Cardiac fibroblast (primary cell): ENCODE results near the gene TMCO4.

Experiments
- DNase-seq, 2 donors: peaks; one replicate each; pipeline versions ENCODE4 v3.0.0 to v3.0.0-alpha.2; 2010; ENCODE audit warnings: low read depth in 2 of 2
- H3K4me3 ChIP-seq, 2 donors: replicated peaks in 1 of 2; 1 replicate in 1 of 2; 2 replicates in 1 of 2; pipeline ENCODE4 v1.5.1; 2011; ENCODE audit warnings: low read depth in 2 of 2, low read length in 2 of 2, mild to moderate bottlenecking in 2 of 2, moderate library complexity in 1 of 2
- TF ChIP-seq, protein P1 (sequence below): IDR thresholded peaks from one replicate; pipeline ENCODE4 v1.5.1; 2011; ENCODE audit warnings: low read depth, mild to moderate bottlenecking, low read length, inconsistent platforms

Gene TMCO4

DNA sequence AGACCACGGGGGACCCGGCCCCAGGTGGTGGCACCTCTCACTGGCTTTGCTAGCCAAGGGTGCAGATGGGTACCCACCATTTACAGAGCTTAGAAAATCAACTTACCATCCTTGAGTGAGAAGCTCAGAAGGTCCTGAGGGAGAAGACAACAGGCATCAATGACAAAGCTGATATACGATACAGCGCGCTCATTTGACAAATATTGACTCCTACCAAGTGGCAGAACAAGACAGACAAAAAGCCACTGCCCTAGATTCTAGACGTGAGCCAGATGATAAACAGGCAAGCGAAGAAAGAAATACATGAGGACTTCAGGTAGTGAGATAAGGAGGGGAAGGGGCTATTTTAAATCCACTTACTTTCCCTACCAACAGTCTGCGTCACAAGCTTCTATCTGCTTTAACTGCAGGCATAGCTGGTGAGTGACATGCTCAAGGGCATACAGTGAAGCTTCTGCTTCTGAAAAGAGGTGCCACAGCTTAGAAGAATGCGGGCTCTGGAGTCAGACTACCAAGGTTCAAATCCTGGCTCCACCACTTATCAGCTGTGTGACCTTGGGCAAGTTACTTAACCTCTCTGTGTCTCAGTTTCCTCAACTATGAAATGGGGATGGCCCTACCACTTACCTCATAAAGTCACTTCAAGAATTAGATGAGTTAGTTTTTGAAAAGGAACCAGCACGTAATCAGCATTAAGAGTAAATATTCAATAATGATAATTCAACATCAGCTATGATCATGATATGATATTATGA, 29.1 kb downstream of the TMCO4 start:
- H3K4me3 ChIP-seq, result no peak overlapping the region
- no peak for DNase-seq
- TF ChIP-seq, protein P1, sequence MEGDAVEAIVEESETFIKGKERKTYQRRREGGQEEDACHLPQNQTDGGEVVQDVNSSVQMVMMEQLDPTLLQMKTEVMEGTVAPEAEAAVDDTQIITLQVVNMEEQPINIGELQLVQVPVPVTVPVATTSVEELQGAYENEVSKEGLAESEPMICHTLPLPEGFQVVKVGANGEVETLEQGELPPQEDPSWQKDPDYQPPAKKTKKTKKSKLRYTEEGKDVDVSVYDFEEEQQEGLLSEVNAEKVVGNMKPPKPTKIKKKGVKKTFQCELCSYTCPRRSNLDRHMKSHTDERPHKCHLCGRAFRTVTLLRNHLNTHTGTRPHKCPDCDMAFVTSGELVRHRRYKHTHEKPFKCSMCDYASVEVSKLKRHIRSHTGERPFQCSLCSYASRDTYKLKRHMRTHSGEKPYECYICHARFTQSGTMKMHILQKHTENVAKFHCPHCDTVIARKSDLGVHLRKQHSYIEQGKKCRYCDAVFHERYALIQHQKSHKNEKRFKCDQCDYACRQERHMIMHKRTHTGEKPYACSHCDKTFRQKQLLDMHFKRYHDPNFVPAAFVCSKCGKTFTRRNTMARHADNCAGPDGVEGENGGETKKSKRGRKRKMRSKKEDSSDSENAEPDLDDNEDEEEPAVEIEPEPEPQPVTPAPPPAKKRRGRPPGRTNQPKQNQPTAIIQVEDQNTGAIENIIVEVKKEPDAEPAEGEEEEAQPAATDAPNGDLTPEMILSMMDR, result no peak

DNA sequence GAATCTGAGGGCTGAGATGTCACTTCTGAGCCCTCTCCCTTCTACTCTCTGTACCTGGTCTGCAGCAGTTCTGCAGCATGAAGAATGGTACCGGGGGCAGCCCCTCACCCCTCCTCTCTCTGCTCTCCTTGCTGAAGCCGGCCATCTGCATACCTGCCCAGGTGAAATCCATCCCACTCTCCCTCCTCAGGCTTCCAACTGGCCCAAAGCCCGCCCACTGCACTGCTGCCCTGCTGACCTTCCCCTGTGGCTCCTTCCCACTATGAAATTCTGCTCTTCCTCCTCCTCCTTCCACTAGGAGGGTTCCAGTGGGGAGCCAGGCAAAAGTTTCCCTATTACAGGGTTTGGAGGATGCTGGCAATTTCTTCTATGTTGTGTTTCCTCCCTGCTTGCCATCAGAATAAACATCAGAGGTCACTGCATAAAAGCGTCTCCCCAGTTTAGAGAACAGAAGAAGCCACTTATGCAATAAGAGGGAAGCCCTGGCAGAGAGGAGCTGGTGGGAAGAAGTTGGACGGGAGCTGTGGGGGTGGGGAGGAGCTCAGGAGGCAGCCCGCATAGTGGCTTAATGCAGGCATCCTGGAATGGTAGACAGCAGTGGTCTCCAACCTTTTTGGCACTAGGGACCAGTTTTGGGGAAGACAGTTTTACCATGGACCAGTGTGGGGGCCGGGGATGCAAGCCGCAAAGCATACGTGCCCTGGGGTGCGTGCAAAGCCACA, 30.3 kb downstream of the TMCO4 start:
- TF ChIP-seq, protein P1, result no peak
- DNase-seq, result no peak
- no peak overlapping the region for H3K4me3 ChIP-seq

DNA sequence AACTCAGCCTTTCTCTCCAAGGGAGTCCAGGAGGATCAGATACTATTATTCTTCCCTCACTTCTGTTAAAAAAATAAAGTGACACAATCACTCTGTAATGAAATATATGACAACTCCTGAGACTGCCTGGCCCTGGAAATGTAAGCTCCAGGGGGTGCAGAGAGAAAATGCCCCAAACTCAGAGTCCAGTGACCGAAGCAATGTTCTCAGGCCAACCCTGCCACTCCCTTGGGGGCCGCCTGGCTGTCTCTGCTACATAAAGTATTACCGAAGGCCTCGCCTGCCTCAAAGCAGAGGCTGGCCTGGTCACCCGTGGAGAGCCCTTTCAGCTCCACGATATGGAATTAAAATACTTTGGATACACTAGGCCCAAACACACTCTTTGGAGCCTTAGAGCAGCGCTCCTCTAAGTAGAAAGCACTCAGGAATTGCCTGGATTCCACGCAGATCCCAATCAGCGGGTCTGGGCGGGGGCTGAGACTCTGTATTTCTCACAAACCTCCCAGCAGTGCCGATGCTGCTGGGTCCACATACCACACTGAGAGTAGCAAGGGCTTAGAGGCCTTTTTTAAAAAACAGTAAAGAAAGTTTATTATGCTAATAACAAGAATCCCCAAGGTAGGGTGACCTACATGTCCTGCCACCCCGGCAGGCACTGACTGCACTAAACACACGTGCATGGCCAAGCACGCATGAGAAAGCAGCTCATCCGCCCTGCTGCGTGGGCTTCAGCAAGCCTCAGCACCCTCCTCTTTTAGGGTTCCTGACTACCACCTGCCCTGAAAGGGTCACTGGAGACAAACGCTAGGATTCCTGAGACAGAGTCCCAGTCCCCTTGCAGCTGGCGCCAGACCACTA, 31.1 kb downstream of the TMCO4 start:
- TF ChIP-seq, protein P1, result no peak
- peak in 1 of 2 donors; percentile 33 for DNase-seq
- H3K4me3 ChIP-seq, result no peak overlapping the region

DNA sequence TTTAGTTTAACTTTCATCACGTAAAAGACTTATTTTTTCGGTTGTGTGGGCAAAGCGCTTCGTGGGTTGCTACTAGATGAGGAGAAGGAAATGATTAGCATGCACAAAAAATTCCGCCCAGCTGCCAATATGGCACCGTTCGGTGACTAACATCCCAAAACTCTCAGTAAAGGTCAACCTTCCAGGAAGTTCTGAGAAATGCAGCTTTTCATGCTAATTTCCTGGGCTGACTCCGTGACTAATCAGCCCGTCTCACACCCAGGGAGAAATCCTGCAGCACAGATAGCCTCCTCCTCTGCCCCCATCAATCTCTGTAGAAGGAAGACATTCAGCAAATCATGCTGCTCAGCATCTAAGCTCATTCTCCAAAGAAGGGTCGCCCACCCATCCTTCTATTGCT, 34.1 kb downstream of the TMCO4 start:
- TF ChIP-seq, protein P1, result no peak
- no peak overlapping the region for H3K4me3 ChIP-seq
- DNase-seq, result peak; percentile 88 to 94

DNA sequence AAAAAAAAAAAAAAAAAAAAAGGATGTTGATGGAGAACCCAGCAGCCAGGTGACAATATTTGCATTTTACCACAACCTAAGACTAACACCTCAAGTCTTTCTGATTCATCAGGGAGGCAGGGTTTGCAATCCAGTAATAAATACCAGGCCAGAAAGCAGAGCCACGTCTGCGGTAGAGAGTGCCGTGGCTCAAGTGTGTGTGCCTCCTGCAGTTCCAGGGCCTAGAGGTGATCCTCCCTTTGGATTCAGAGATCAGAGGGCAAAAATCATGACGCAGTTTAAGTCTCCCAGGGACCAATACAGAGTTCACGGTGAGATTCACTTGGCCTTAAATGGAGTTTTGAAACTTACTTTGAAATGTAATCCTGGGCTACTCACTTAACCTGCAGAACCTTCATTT, 34.9 kb downstream of the TMCO4 start:
- H3K4me3 ChIP-seq, result no peak overlapping the region
- TF ChIP-seq, protein P1, result no peak
- peak; percentile 39 to 88 for DNase-seq

DNA sequence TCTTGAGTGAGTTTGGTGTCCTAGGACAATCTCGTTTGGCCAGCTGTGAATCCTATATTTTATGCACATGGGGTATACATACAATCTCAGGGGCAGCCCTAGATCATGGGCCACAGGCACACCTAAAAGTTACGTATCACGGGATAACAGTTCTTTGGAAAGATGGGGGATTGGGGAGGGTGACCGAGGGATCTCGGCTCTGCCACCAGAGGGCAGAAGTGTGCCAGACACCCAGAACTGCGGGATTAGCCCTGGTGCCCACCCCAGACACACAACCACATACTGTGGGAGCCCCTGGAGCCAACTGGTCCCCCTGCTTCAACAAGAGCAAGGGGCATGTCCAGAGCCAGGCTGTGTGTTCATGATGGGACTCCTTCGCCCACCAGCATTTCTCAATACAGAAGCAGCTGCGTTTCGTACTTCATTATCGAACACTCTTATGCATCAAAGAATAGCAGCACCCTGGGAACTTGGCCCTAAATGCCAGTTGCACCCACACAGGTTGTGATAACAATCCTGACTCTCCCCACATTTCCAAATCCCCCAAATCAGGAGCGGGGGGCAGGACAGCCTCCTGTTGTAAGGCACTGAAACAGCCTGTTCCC, 37.4 kb downstream of the TMCO4 start:
- DNase-seq, result peak; percentile 36 to 41
- no peak overlapping the region for H3K4me3 ChIP-seq
- TF ChIP-seq, protein P1, result peak; percentile 85
